HG02970 (cell line): ENCODE results near the gene TINAGL1.

ENCODE experiments used
- ATAC-seq: cut with Tn5 transposase; IDR thresholded peaks from one replicate; pipeline ENCODE4 v1.9.1; 2021; ENCODE audit warnings: mild to moderate bottlenecking, moderate library complexity, moderate number of reproducible peaks; ENCODE audit not compliant: unreplicated experiment, low FRiP score

The TINAGL1 gene

DNA sequence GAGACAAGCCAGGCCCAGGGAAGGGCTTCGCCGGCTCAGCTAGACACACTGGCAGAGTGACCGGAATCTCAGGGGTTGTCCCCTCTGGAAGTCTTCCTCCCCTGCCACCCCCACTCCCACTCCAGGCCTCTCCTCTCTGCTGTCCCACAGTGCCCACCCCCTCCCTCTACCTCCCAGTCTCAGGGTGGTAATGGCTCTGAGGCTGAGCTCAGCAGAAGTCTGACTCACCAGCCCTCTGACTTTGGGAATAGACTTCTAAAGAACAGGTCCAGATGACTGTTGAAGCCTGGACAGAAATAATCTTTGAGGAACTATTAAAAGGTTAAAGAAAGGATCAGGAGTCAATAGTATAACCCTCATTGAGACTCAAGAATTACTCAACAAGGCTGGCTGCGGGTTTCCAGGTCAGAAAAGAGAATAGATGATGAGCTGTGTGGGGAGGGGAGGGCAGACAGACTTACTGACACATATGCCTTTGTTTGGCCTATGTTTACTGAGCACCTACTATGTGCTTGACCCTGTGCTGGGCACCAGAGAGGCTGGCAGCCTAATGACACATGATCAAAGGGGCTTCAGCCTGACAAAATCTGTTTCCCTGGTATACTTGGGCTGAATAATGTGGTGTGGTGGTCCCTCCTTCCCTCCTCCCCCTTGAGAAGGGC lies 49.4 kb downstream of the TINAGL1 start:
- no peak for ATAC-seq

DNA sequence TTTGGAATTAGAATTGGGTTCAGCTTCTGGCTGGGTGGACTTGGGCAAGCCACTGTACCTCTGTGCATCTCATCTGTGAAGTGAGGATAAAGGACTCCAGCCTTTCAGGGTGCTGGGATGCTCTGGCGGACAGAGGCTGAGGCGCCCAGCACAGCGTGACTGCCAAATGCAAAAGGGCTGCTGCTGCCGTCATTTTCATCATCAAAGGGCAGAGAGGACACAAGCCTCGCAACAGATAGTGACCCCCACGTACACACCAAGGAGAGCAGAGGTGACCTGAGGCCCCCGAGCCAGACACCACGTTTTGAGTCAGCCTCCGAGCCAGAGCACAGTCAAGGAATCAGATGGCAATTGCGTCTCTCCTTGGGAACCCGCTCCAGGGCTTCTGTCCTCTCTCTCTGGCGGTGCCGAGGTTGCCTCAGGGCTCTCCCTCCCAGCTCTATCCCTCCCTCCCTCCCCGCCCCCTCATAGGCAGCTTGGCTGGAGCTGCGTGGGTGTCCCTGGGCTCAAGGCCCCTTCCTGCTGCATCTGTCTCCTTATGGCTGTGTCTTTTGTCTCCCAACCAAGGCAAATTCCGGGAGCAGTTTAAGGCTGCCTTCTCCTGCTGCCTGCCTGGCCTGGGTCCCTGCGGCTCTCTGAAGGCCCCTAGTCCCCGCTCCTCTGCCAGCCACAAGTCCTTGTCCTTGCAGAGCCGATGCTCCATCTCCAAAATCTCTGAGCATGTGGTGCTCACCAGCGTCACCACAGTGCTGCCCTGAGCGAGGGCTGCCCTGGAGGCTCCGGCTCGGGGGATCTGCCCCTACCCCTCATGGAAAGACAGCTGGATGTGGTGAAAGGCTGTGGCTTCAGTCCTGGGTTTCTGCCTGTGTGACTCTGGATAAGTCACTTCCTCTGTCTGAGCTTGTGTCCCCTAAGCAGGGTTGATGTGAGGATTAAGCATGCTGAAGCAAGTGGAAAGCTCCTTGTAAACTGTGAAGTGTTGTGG lies 50.2 kb downstream of the TINAGL1 start:
- no peak for ATAC-seq

- no peak for ATAC-seq
Measured at GRCh38 chr1:31627301-31627929, 51.1 kb downstream of the TINAGL1 start.

DNA sequence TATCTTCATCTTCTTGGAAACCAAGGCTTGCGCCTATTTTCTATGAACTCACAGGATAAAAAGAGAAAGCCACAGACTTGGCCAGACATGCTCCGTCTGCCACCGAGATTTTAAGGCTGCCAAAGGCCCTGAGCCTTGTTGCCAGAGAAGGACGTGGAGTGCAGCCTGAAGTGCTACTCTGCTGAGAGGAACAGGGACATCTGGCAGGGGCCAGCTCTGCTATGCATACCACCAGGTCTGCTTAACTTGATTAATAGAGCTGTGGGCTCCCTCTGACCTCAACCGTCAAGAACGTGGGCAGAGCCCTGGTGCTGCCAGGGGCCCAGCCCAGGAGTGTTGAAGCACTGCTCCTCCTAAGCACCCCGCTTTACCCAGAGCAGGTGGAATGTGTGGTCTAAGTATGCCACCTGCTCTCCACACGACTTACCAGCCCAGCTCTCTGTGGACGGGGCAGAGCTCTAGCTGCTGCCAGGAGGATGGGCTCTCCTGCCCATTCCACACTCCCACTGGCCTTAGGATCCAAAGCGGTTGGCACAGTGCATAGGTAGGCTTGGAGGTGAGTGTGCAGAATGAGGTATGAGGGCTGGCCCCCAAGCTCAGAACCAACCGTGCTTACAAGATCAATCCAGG lies 51.7 kb downstream of the TINAGL1 start:
- no peak for ATAC-seq

- no peak for ATAC-seq
Measured at GRCh38 chr1:31628931-31629556, 52.7 kb downstream of the TINAGL1 start.

GRCh38 chr1:31632649-31633048 lies 56.3 kb downstream of the TINAGL1 start:
- no peak for ATAC-seq

GRCh38 chr1:31633117-31633516 lies 56.8 kb downstream of the TINAGL1 start:
- no peak for ATAC-seq
